NCI-H2081 treated with DMSO at 0.1 percent for 48 hours (cell line): ENCODE results near the gene CNTNAP2.

ENCODE experiments used
- DNase-seq: peaks from one replicate; lab custom pipeline; 2025; lab: John Stamatoyannopoulos, UW

Gene CNTNAP2

DNA sequence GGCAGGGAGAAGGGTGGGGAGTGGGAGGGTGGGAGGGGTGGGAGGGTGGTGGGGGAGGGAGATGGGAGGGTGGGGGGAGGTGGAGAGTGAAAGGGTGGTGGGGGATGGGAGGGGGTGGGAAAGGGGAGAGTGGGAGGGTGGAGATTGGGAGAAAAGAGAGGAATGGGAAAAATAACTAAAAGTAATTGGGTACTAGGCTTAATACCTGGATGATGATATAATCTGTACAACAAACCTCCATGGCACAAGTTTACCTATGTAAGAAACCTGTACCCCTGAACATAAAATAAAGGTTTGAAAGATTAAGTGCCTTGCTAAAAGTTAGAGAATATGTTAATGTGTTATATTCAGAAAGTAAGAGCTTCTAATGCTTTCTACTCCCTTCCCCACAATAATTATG is 564.9 kb downstream of the CNTNAP2 start:
- DNase-seq, result no peak

DNA sequence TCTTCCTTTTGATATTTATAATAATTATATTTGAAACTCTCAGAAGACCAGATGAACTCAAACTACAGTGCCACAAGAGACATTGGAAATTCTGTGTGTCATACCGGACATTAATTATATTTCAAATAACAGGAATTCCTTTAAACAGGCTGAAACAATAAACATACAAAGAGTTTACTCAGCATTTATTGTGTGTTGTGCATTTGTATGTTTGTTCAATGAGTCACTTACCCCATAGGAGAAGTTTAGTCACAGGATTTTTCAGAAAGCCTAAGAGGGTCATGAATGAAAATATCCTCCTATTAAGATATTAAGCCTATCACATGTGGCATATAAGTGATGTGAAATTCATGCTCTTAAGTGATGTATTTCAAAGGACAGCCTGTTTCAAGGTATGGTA is 566.8 kb downstream of the CNTNAP2 start:
- no peak for DNase-seq

DNA sequence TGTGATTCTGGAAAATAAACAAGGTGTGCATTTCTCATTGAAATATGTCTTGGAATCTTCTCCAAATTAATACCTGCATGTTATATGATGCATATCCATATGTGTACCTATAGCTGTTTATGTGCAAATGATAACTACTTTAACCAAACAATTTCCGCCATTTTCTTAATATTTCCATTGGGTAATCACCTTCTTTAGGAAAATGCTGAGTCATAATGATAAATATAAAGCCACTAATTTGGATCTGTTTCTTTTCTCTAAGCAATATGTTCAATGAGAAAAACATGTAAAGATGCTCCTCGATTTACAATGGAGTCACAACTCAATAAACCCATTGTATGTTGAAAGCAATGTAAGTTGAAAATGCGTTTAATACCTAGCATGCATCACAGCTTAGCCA is 574.4 kb downstream of the CNTNAP2 start:
- no peak for DNase-seq

DNA sequence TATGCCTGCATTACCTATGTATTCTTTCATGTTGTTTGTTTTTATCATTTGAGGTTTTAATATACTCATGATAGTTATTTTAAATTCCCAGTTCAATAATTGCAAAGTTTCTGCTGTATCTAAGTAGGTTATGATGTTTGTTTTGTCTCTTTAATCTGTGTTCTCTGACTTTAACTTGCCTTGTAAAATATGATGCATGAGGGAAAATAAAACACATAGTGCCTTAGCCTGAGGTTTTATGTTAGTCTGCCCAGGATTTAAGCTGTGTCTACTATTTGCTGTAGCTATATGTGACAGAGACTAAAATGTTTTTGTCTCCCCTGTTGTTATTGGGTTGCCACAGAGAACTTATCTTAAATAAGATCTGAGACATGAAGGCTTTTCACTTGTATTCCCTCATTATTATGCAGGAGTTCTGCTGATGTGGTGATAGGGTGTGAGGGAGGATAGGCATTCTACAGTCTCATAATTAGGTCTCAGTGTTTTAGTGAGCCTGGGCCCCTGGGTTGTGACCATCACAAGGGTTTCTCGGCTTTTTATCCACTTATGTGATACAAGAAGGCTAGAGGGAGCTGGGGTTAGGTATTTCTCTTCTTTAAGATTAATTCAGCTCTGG is 582.5 kb downstream of the CNTNAP2 start:
- no peak for DNase-seq

DNA sequence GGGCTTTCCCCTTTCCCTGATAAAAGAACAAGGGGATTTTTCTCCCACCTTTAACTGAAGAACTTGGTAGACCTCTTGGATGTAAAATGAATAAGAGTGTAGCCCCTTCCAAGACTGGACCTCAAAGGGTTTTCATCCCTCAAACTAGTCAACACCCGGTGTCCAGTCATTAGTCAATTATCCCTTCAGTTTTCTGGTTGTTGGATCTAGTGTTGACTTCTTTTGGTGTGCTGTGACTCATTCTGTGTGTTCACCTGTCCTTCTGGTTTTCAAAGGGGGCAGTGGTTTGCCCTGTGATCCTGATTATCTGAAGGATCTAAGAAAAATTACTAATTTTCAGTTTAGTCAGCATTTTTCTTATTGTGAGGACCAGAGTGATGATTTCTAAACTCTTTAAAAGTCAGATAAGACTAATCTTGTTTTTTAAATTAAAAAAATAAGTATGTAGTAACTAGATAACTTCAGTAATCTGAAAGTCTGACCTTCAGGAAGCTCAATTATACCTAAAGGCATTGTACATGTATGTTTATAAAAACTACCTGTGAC is 583.5 kb downstream of the CNTNAP2 start:
- no peak for DNase-seq

DNA sequence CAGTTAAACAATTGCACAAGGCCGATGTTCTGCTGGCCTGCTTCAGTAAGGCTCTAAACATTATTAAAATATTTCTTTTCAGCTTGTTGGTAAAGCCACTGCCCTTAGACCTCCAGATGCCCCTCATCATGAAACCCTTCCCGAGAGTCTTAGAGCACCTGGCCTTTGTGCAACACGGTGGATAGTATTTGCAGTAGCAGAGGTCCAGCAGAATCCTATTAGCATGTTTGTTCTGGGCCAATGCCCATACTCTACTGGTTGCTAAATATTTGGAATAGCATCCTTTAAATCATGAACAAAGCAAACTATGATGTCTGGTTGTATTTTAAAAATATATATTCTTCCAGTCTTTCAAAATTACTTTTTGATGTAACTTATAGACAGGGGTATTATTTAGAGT is 584.6 kb downstream of the CNTNAP2 start:
- peak; percentile 58 for DNase-seq

DNA sequence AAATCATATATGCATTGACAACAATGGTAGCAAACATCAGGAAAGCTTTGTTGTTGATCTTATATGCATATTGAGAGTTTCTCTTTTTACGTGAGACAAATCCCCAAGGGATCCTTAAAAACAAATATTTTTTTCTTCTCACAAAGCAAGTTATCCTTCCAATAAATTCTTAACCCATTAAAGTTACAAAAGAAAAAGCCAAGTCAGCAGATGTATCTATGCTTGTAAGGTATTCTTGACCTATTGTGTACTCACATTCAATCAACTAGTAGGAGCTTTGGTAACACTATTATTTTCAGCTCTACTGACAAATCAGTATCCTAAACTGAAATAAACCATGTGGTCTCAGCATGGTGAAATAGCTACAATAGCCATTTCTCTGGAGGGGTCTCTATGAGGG is 586.3 kb downstream of the CNTNAP2 start:
- DNase-seq, result no peak

DNA sequence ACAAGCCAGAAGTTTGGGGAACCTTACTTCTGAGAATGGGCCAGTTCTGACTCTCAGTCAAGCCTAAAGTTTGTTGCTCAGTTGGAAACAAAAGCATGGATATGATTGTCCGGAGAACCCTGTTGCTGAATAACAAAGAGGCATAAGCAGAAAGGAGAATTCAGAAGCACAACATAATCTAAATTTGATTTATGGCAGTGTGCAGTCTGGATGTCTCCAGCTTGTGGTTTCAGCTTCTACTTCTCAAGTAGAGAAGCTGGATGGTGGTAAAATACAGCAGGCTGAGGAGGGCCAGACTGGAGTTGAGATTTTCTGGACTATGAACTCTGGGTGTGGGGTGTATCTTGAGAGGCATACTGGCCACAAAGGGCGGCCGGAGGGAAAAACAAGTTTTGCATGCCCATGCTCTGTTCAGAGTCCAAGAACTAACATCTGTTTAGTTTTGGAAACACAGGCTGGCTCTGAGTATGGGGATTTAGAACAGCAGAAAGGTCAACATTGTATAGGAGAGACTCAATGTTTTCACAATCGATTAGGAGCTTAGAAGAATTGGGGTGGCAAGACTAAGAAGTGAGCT is 592.9 kb downstream of the CNTNAP2 start:
- DNase-seq, result no peak

DNA sequence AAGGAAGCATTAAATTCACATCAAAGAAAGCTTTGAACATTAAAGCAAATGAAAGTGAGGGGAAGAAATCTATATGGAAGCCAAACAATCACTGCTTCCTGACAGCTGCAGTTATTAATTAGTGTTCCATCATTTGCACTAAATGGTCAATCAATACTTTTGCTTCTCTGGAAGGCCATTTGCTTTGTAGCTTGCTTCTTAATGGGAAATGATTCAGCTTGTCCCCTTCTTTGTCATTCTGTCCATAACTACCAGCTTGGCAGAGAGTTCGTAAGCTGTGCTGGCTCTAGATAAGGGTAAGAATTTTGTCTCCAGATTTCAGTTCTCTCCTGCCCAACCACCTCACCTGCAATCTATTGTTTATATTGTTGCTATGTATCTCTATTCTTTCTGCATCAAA is 596.6 kb downstream of the CNTNAP2 start:
- DNase-seq, result no peak

DNA sequence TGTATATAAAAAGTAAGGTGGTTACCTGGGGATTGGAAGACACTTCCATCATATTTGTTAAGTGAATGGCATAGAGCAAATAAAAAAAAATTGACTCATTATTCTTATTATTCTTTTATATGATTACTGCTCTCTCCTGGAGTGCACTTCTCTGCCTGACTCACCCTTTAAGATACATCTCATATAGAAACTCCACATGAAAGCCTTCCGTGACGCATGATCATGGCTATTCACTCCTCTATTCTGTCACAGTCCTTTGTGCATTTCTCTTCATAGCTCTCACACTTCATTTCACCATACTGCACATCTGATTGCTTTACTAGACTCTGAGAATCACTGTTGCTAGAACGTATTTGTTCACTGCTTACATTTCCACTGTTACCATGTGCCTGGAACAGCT is 597.3 kb downstream of the CNTNAP2 start:
- no peak for DNase-seq

DNA sequence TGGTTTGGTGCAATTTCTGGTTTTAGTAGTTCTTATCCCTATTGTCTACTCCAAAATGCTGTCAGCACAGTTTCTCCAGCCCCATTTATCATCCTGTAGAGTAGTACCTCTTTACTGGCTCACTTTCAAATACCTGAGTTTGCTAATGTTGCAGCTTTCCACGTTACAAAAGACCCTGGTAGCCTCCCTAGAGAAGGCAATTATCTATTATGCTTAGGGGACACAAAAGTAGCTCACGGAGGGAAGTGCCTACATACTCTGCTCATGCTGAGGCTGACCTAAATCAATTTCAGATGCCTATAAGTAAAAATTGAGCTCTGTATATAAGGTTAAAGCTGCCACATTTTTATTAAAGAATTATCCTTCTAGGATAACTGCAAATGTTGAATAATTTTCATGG is 603.6 kb downstream of the CNTNAP2 start:
- no peak for DNase-seq

DNA sequence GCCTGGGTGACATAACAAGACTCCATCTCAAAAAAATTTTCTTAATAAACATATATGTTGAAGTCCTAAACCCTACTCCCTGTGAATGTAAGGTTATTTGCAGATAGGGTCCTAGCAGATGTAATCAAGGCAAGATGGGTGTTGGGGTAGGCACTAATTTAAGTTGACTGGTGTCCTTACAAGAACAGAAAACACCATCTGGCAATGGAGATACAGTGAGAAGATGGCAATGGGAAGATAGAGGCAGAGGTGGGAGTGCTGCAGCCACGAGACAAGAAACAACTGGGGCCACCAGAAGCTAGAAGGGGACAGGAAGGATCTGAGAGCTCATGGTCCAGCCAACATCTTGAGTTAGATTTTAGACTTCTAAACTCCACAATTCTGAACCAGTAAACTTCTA is 606.4 kb downstream of the CNTNAP2 start:
- no peak for DNase-seq

DNA sequence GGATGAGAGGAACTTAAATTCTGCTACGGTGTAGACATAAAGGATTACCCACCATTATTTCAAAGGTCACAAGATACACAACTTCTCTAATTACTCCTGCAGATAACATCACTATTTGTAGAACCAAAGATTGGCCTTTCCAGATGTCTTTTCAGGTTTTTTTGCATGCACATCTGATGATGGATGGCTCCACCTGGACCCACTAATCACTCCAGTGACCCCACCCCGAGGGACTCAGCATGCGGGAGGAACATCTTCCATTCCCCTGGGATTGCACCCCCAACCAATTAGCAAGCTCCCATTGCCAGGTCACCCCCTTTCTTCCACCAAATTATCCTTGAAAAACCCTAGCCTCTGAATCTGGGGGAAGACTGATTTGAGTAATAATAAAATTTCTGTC is 608.9 kb downstream of the CNTNAP2 start:
- no peak for DNase-seq

DNA sequence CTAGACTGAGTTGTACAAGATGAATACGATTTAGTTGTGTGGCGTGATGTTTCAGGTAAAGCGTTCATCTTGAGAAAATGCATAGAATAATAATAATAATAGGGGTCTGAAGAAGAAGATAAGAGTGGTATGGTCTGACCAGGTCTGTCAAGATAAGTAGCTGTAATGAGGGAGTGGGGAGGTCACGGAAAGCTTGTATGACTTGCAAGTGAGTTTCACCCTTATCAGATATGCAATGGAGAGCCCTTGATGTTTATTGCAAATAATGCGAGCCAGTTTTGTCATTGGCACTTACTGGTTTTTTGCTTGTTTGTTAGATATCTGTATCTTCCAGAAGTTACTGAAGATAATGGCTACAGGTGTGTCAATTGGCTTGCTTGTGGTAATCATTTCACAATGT is 611.5 kb downstream of the CNTNAP2 start:
- DNase-seq, result no peak

DNA sequence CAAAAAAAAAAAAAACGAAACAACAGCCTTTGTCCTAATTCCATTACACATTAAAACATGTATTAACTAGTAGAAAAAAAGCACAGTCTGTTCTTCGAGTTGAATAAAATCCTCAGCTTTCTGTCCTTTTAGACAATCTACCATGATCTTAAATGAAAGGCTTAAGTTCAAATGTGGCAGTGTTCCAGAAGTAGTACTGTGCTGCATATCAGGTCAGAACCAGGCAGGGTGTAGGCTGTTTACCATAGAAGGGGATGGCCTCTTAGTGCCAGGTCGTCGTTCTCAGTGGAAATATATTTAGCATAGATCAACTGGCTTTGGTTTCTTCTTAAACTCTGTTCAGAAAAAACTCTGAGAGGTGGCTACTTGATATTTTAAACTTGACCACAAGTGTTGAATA is 612.0 kb downstream of the CNTNAP2 start:
- no peak for DNase-seq

DNA sequence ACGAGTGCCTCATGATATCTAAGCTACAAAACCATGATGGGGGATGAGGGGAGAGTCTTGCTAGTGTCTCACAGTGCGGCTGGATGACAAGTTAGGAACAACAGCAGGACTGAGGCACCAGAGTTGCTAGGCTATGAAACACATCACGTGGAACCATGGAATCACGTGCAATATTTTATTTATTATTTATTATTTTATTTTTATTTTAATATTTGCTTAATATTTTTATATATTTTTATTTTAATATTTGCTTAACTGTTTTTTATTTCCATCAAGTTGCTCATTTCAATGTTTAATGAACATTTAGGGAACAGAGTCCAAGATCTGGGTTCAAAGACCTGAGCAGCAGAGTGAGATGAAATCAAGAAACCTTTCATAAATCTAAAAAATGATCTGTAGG is 614.6 kb downstream of the CNTNAP2 start:
- no peak for DNase-seq

DNA sequence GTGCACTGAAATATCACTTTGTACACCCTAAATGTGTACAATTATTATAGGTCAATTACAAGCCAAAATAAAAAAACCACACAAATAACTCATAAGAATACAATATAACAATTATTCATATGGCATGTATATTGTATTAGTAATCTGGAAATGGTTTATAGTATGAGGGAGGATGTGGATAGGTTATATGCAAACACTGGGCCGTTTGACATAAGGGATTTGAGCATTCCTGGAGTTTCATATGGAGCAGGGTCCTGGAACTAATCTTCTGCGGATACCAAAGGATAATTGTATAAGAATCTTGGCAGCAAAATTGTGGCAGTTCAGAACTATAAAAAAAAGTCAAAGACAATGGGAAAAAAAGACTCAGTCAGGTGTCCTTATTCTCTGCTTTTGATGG is 619.4 kb downstream of the CNTNAP2 start:
- no peak for DNase-seq

DNA sequence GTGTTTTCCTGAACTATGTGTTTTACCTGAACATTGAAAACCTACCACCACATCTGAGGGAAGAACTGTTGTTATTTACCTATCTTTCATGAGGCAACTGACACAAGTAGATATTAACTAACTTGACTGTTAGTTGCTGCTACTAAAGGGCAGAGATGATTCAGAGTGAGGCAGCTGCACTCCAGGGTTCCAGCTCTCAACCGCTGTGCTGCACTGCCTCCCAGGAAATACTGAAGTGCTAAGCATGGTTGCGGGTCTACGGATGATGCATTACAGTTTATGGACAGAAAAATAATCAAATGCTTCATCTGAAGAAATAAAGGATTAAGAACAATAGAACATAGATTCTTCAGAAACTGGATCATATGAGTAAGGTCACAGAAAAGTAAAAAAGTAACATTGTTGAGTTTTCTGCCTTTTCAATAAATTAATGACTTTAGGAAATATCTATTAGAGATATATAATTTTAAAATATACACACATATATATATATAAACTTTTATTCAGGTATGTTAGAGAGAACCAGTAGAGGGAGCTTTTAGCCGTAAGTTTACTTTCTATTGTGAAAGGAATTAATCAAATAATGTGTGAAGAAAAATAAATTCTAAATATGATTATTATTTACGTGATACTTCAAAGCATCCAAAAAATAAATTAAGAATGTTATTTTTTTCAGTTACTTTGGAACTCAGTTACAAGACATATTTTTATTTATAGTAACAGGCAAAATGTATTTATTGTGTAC is 620.0 kb downstream of the CNTNAP2 start:
- DNase-seq, result no peak

DNA sequence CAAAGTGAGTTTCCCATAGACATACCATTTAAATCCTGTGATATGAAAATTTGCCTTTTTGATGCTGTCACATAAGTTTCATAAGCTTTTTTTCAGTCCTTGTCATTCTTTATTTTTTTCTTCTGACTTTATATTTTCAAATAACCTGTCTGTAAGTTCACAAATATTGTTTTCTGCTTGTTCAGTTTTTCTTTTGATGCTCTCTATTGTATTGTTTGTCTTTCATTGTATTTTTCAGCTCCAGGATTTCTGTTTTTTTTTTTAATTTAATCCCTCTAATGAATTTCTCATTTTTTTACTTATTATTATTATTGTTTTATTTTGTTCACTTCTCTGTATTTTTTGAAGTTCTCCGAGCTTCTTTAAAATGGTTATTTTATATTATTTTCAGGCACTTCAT is 623.4 kb downstream of the CNTNAP2 start:
- DNase-seq, result no peak

DNA sequence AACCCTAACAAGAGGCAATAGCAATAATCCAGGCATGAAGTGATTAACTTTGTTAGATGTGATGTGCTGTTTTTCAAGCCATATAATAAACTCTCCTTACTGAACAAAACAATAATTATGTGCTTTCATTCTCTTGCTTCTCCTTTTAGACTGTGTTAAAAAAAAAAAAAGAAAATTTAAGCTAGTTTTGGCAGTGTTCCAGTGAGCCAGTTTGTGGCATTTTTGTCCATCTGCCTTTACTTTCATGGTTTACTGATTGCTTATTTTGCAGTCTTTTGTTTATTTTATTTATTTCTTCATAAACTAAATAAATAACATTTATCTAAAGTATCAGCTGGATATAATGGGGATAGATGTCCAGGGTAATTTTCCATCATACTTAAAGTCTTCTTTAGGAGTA is 625.3 kb downstream of the CNTNAP2 start:
- DNase-seq, result no peak

DNA sequence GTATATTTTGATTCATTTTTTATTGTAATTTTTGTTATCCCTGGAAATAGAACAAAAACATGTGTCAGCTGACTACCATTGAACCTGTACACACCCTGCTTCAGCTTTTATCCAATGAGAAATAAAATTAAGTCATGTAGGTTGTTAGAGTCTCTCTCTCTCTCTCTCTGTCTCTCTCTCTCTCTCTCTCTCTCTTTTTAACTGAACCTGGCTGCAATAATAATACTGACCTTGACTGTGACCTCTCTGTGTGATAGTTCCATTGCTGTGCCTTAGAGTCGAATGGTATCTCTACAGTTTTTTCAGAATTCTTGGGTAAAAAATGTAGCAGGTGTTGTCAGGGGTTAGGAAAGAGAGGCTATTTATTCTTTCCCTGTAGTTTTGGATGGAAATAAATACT is 637.8 kb downstream of the CNTNAP2 start:
- no peak for DNase-seq

DNA sequence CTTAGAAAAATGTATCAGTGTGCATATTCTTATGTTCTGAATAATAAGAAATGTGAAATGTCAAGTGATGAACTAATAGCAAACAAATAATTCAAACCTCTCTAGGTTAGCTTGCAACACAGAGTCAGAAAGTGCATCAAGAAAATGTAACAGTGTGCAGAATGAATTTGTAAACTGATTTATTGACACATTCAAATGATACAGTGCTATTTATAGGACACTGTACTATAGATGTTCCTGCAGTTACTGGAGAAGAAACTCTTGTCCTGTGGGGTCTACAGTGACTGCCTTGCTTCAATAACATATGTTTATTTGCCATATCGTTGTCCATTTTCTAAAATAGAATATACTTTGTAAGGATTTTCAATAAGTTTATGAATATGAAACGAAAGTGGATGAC is 639.0 kb downstream of the CNTNAP2 start:
- DNase-seq, result no peak

DNA sequence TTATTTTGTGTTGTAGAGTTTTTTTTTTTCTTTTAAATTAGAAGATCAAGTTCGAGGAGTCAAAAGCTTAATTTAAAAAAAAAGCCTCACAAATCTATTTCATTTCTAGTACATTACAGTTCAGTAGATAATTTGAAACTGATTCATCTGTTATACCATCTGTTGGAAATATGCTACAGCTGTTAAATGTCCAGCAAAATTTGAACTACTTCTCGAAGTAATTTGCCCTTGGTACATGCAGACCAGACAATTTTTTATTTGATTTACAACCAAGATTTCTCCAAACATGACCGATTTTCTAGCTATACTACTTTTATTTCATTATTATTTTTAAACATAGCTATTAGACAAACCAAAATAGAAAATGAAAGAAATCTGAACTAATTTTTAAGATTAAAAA is 647.9 kb downstream of the CNTNAP2 start:
- no peak for DNase-seq

DNA sequence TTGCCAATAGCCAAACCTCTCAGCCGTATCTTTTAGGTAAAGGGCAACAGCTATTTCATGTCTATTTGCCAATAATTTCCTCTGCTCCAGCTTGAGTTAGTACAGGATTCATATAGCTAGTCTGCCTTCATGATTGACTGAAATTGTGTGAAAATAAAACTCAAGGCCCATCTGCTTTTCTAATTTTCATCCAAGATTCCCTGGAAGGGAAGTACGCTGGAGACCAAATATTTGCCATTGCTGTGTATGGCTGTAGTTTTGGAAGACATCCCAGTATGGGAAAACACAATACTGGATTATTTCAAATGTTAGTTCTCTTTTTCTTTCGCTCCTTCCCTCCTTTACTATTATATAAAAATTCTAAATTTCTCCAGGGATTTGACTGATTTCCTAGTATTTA is 652.4 kb downstream of the CNTNAP2 start:
- DNase-seq, result no peak
